Liver (tissue), 3 donors: ENCODE results near the gene TMEM220.
"Not testable (repeated sequence)": the region's sequence is repeated elsewhere in the genome, so short reads cannot be mapped to it uniquely, and the experiment has no call there.

Experiments
- EGR1 ChIP-seq, 2 donors: IDR thresholded peaks; 2 replicates each; pipeline ENCODE4 v1.6.1; 2016 to 2018; ENCODE audit warnings: antibody characterized with exemption in 2 of 2, low read depth in 2 of 2
- FOXA1 ChIP-seq: IDR thresholded peaks from 2 replicates; pipeline ENCODE4 v1.6.1; 2016; ENCODE audit warnings: antibody characterized with exemption
- FOXA2 ChIP-seq: IDR thresholded peaks from 2 replicates; pipeline ENCODE4 v1.6.1; 2016; ENCODE audit warnings: antibody characterized with exemption
- HNF4G ChIP-seq: IDR thresholded peaks from 2 replicates; pipeline ENCODE4 v1.6.1; 2016; ENCODE audit warnings: antibody characterized with exemption
- JUND ChIP-seq, 2 donors: IDR thresholded peaks; 2 replicates each; pipeline ENCODE4 v1.6.1; 2016; ENCODE audit warnings: antibody characterized with exemption in 2 of 2
- RAD21 ChIP-seq, 2 donors: IDR thresholded peaks; 2 replicates each; pipeline ENCODE4 v1.6.1; 2016; ENCODE audit warnings: antibody characterized with exemption in 2 of 2, mild to moderate bottlenecking in 2 of 2
- SP1 ChIP-seq: IDR thresholded peaks from 2 replicates; pipeline ENCODE4 v1.6.1; 2018; ENCODE audit warnings: antibody characterized with exemption, mild to moderate bottlenecking
- TAF1 ChIP-seq: conservative IDR thresholded peaks from 2 replicates; pipeline ENCODE4 v1.6.1; 2016; ENCODE audit warnings: antibody characterized with exemption, mild to moderate bottlenecking
- YY1 ChIP-seq: IDR thresholded peaks from 2 replicates; pipeline ENCODE4 v1.6.1; 2016; ENCODE audit warnings: antibody characterized with exemption, mild to moderate bottlenecking
- TF ChIP-seq, protein P1 (sequence below): IDR thresholded peaks from 2 replicates; pipeline ENCODE4 v1.6.1; 2016; ENCODE audit warnings: antibody characterized with exemption, mild to moderate bottlenecking
- TF ChIP-seq, protein P2 (sequence below): IDR thresholded peaks from 2 replicates; pipeline ENCODE4 v1.6.1; 2016; ENCODE audit warnings: antibody characterized with exemption
- TF ChIP-seq, protein P3 (sequence below): fragments of 150-350 bp; IDR thresholded peaks from 2 replicates; pipeline ENCODE4 v1.5.1; 2017; ENCODE audit warnings: improper control_type of control experiment, low read depth, low read length; ENCODE audit not compliant: missing input control
- TF ChIP-seq, protein P4 (sequence below): IDR thresholded peaks from 2 replicates; pipeline ENCODE4 v1.6.1; 2016; ENCODE audit warnings: antibody characterized with exemption
- TF ChIP-seq, protein P5 (sequence below): IDR thresholded peaks from 2 replicates; pipeline ENCODE4 v1.6.1; 2016; ENCODE audit warnings: antibody characterized with exemption
- donor health status: healthy.
- donor health status: healthy.

DNA sequence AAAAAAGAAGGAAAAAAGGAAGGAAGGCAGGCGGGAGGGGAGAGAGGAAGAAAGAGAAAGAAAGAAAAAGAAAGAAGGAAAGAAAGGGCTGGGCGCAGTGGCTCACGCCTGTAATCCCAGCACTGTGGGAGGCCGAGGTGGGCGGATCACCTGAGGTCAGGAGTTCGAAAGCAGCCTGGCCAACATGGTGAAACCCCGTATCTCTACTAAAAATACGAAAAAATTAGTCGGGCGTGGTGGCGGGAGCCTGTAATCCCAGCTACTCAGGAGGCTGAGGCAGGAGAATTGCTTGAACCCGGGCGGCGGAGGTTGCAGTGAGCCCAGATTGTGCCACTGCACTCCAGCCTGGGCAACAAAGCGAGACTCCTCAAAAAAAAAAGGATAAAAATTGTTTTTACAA lies 424 bp upstream of the TMEM220 start:
- TF ChIP-seq, protein P1, sequence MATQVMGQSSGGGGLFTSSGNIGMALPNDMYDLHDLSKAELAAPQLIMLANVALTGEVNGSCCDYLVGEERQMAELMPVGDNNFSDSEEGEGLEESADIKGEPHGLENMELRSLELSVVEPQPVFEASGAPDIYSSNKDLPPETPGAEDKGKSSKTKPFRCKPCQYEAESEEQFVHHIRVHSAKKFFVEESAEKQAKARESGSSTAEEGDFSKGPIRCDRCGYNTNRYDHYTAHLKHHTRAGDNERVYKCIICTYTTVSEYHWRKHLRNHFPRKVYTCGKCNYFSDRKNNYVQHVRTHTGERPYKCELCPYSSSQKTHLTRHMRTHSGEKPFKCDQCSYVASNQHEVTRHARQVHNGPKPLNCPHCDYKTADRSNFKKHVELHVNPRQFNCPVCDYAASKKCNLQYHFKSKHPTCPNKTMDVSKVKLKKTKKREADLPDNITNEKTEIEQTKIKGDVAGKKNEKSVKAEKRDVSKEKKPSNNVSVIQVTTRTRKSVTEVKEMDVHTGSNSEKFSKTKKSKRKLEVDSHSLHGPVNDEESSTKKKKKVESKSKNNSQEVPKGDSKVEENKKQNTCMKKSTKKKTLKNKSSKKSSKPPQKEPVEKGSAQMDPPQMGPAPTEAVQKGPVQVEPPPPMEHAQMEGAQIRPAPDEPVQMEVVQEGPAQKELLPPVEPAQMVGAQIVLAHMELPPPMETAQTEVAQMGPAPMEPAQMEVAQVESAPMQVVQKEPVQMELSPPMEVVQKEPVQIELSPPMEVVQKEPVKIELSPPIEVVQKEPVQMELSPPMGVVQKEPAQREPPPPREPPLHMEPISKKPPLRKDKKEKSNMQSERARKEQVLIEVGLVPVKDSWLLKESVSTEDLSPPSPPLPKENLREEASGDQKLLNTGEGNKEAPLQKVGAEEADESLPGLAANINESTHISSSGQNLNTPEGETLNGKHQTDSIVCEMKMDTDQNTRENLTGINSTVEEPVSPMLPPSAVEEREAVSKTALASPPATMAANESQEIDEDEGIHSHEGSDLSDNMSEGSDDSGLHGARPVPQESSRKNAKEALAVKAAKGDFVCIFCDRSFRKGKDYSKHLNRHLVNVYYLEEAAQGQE, result not testable (repeated sequence)
- TF ChIP-seq EGR1 (IDR thresholded peaks at IDR 0.05; ENCODE audit: low read depth in 2 of 2); TAF1; JUND (IDR thresholded peaks at IDR 0.05); FOXA2; RAD21 (IDR thresholded peaks at IDR 0.05); SP1; FOXA1; YY1; HNF4G: not testable (repeated sequence)
- TF ChIP-seq, protein P2, sequence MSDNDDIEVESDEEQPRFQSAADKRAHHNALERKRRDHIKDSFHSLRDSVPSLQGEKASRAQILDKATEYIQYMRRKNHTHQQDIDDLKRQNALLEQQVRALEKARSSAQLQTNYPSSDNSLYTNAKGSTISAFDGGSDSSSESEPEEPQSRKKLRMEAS, result not testable (repeated sequence)
- TF ChIP-seq, protein P3, sequence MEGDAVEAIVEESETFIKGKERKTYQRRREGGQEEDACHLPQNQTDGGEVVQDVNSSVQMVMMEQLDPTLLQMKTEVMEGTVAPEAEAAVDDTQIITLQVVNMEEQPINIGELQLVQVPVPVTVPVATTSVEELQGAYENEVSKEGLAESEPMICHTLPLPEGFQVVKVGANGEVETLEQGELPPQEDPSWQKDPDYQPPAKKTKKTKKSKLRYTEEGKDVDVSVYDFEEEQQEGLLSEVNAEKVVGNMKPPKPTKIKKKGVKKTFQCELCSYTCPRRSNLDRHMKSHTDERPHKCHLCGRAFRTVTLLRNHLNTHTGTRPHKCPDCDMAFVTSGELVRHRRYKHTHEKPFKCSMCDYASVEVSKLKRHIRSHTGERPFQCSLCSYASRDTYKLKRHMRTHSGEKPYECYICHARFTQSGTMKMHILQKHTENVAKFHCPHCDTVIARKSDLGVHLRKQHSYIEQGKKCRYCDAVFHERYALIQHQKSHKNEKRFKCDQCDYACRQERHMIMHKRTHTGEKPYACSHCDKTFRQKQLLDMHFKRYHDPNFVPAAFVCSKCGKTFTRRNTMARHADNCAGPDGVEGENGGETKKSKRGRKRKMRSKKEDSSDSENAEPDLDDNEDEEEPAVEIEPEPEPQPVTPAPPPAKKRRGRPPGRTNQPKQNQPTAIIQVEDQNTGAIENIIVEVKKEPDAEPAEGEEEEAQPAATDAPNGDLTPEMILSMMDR, result not testable (repeated sequence)
- TF ChIP-seq, protein P4, sequence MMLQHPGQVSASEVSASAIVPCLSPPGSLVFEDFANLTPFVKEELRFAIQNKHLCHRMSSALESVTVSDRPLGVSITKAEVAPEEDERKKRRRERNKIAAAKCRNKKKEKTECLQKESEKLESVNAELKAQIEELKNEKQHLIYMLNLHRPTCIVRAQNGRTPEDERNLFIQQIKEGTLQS, result not testable (repeated sequence)
- TF ChIP-seq, protein P5, sequence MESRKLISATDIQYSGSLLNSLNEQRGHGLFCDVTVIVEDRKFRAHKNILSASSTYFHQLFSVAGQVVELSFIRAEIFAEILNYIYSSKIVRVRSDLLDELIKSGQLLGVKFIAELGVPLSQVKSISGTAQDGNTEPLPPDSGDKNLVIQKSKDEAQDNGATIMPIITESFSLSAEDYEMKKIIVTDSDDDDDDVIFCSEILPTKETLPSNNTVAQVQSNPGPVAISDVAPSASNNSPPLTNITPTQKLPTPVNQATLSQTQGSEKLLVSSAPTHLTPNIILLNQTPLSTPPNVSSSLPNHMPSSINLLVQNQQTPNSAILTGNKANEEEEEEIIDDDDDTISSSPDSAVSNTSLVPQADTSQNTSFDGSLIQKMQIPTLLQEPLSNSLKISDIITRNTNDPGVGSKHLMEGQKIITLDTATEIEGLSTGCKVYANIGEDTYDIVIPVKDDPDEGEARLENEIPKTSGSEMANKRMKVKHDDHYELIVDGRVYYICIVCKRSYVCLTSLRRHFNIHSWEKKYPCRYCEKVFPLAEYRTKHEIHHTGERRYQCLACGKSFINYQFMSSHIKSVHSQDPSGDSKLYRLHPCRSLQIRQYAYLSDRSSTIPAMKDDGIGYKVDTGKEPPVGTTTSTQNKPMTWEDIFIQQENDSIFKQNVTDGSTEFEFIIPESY, result not testable (repeated sequence)
